SH-SY5Y (cell line): Measurements from ENCODE around the gene IL3.

Experiments
- GATA2 ChIP-seq: IDR thresholded peaks from 2 replicates; pipeline ENCODE4 v1.6.1; 2011; ENCODE audit warnings: mild to moderate bottlenecking, low read depth, low read length
- GATA3 ChIP-seq: IDR thresholded peaks from 2 replicates; pipeline ENCODE4 v1.6.1; 2011; ENCODE audit warnings: low read depth, mild to moderate bottlenecking, low read length, moderate library complexity

GRCh38 chr5:132109494-132110053 is 49.1 kb downstream of the IL3 start:
- TF ChIP-seq GATA2 (no peak), GATA3 (no peak)
